ENCODE results near the gene TTC39B. TPM values are rescaled to one million over a fixed set of nuclear protein-coding genes. Genes with fewer than 3 reads are reported as not detected.

TTC39B gene
- total RNA-seq, 1 donor from 2014 or later, result 8.7 TPM

GRCh38 chr9:15160673-15161072 lies 146.3 kb downstream of the TTC39B start:
- no peak for FAIRE-seq
- no peak overlapping the region for H3K4me3 ChIP-seq (ENCODE audit: low read depth, low read length)
- no peaks in the 10 kb centered on the region for H3K27me3 ChIP-seq (ENCODE audit: control insufficient read depth, insufficient read depth, low read length)
- TF ChIP-seq CTCF (IDR thresholded peaks at IDR 0.05; ENCODE audit: insufficient read depth, low read length, severe bottlenecking), result no peak
- no peaks in the 10 kb centered on the region for H3K36me3 ChIP-seq (ENCODE audit: control insufficient read depth, insufficient read depth, low read length)
- no peak for DNase-seq (ENCODE audit: low read depth)

- Histone ChIP-seq H3K27me3 (ENCODE audit: control insufficient read depth, insufficient read depth, low read length) (no peaks in the 10 kb centered on the region), H3K4me3 (ENCODE audit: low read depth, low read length) (no peak overlapping the region), H3K36me3 (ENCODE audit: control insufficient read depth, insufficient read depth, low read length) (no peaks in the 10 kb centered on the region)
- FAIRE-seq, result no peak
- peak; percentile 32 for DNase-seq (ENCODE audit: low read depth)
- no peak for TF ChIP-seq CTCF (IDR thresholded peaks at IDR 0.05; ENCODE audit: insufficient read depth, low read length, severe bottlenecking)
Observed at GRCh38 chr9:15158064-15158463, 149.0 kb downstream of the TTC39B start.

- FAIRE-seq, result no peak
- H3K27me3 ChIP-seq (ENCODE audit: control insufficient read depth, insufficient read depth, low read length), result no peaks in the 10 kb centered on the region
- no peak for TF ChIP-seq CTCF (IDR thresholded peaks at IDR 0.05; ENCODE audit: insufficient read depth, low read length, severe bottlenecking)
- no peaks in the 10 kb centered on the region for H3K36me3 ChIP-seq (ENCODE audit: control insufficient read depth, insufficient read depth, low read length)
- DNase-seq (ENCODE audit: low read depth), result peak; percentile 18
- no peak overlapping the region for H3K4me3 ChIP-seq (ENCODE audit: low read depth, low read length)
Observed at GRCh38 chr9:15157381-15157780, 149.6 kb downstream of the TTC39B start.

GRCh38 chr9:15156241-15156640 lies 150.8 kb downstream of the TTC39B start:
- Histone ChIP-seq H3K4me3 (ENCODE audit: low read depth, low read length) (no peak overlapping the region), H3K27me3 (ENCODE audit: control insufficient read depth, insufficient read depth, low read length) (no peaks in the 10 kb centered on the region), H3K36me3 (ENCODE audit: control insufficient read depth, insufficient read depth, low read length) (no peaks in the 10 kb centered on the region)
- TF ChIP-seq CTCF (IDR thresholded peaks at IDR 0.05; ENCODE audit: insufficient read depth, low read length, severe bottlenecking), result no peak
- no peak for DNase-seq (ENCODE audit: low read depth)
- FAIRE-seq, result no peak

- H3K27me3 ChIP-seq (ENCODE audit: control insufficient read depth, insufficient read depth, low read length), result no peaks in the 10 kb centered on the region
- FAIRE-seq, result no peak
- no peak overlapping the region for H3K4me3 ChIP-seq (ENCODE audit: low read depth, low read length)
- DNase-seq (ENCODE audit: low read depth), result no peak
- H3K36me3 ChIP-seq (ENCODE audit: control insufficient read depth, insufficient read depth, low read length), result no peaks in the 10 kb centered on the region
- no peak for TF ChIP-seq CTCF (IDR thresholded peaks at IDR 0.05; ENCODE audit: insufficient read depth, low read length, severe bottlenecking)
Observed at GRCh38 chr9:15155826-15156225, 151.2 kb downstream of the TTC39B start.

GRCh38 chr9:15155323-15155722 lies 151.7 kb downstream of the TTC39B start:
- TF ChIP-seq CTCF (IDR thresholded peaks at IDR 0.05; ENCODE audit: insufficient read depth, low read length, severe bottlenecking), result no peak
- DNase-seq (ENCODE audit: low read depth) (no peak), FAIRE-seq (no peak)
- no peak overlapping the region for H3K4me3 ChIP-seq (ENCODE audit: low read depth, low read length)
- no peaks in the 10 kb centered on the region for H3K36me3 ChIP-seq (ENCODE audit: control insufficient read depth, insufficient read depth, low read length)
- H3K27me3 ChIP-seq (ENCODE audit: control insufficient read depth, insufficient read depth, low read length), result no peaks in the 10 kb centered on the region

All from bronchial epithelial cell (primary cell).